ENCODE measurements around the gene KLHDC3.

- TF ChIP-seq, protein P1, sequence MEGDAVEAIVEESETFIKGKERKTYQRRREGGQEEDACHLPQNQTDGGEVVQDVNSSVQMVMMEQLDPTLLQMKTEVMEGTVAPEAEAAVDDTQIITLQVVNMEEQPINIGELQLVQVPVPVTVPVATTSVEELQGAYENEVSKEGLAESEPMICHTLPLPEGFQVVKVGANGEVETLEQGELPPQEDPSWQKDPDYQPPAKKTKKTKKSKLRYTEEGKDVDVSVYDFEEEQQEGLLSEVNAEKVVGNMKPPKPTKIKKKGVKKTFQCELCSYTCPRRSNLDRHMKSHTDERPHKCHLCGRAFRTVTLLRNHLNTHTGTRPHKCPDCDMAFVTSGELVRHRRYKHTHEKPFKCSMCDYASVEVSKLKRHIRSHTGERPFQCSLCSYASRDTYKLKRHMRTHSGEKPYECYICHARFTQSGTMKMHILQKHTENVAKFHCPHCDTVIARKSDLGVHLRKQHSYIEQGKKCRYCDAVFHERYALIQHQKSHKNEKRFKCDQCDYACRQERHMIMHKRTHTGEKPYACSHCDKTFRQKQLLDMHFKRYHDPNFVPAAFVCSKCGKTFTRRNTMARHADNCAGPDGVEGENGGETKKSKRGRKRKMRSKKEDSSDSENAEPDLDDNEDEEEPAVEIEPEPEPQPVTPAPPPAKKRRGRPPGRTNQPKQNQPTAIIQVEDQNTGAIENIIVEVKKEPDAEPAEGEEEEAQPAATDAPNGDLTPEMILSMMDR (IDR thresholded peaks at IDR 0.05) = no peak
- no peak for TF ChIP-seq POLR2A (IDR thresholded peaks at IDR 0.05)
These were observed 23.1 kb downstream of the KLHDC3 start for GRCh38 chr6:43037197-43037596.

Measured in heart left ventricle (tissue), 13 donors.